GM12891 (cell line): Measurements from ENCODE around the gene PRKAB2.
"Not testable (repeated sequence)": the region's sequence is repeated elsewhere in the genome, so short reads cannot be mapped to it uniquely, and the experiment has no call there.

Source experiments
- POLR2A ChIP-seq: IDR thresholded peaks from 2 replicates; pipeline ENCODE4 v1.6.1; 2011; ENCODE audit warnings: low read depth, low read length, control low read depth
- POLR2AphosphoS5 ChIP-seq: IDR thresholded peaks from 2 replicates; pipeline ENCODE4 v1.6.1; 2011; ENCODE audit warnings: low read depth, low read length, control low read depth
- POU2F2 ChIP-seq: IDR thresholded peaks from 2 replicates; pipeline ENCODE4 v1.6.1; 2011; ENCODE audit warnings: low read depth, mild to moderate bottlenecking, control low read depth, low read length, moderate library complexity
- TAF1 ChIP-seq: IDR thresholded peaks from 2 replicates; pipeline ENCODE4 v1.6.1; 2011; ENCODE audit warnings: low read depth, low read length, control low read depth

GRCh38 chr1:147106407-147106881, 65.8 kb downstream of the PRKAB2 start:
- not testable (repeated sequence) for TF ChIP-seq POLR2A, POLR2AphosphoS5, POU2F2, TAF1
